ENCODE measurements around the gene KLHL33. TPM values are rescaled to one million over a fixed set of nuclear protein-coding genes. Genes with fewer than 3 reads are reported as not detected.

KLHL33 gene
- total and polyA plus RNA-seq, 2 donors (not counting 3 experiments of a cell fraction or from before 2014, with no cell fraction given): not detected

GRCh38 chr14:20384886-20385285 lies 51.1 kb downstream of the KLHL33 start:
- ChIA-PET CTCF (interaction anchor here (1.0 to 1.8 kb wide), 3 partner anchors 9 to 225 kb away, joined by 3 to 4 read pairs (median 3); no protein-coding TSS in a partner anchor), POLR2A (interaction anchor here (1.3 kb wide), 1 partner anchor 42 kb away, joined by 4 read pairs; the partner anchor contains the start of gene PARP2)
- Histone ChIP-seq H3K4me3 (replicated peaks in 1 of 3; ENCODE audit: insufficient read depth in 1 of 3, low read depth in 1 of 3, low read length in 3 of 3) (no peak overlapping the region), H3K4me1 (ENCODE audit: control insufficient read depth, extremely low read depth, insufficient read depth, low read length) (no peaks in the 10 kb centered on the region), H3K9me1 (replicated peaks; ENCODE audit: control insufficient read depth, extremely low read depth, insufficient read depth, low read length) (no peaks in the 10 kb centered on the region), H3K79me2 (ENCODE audit: control insufficient read depth, insufficient read depth, low read length) (no peaks in the 10 kb centered on the region), H4K20me1 (replicated peaks; ENCODE audit: control insufficient read depth, extremely low read depth, insufficient read depth, low read length) (no peaks in the 10 kb centered on the region), H3K27me3 (ENCODE audit: control insufficient read depth in 2 of 2, insufficient read depth in 2 of 2, low read length in 2 of 2) (no peaks in the 10 kb centered on the region), H3K9me3 (replicated peaks; ENCODE audit: control insufficient read depth, insufficient read depth, low read length) (no peaks in the 10 kb centered on the region), H3K4me2 (ENCODE audit: insufficient read depth, low read length) (no peak overlapping the region), H3K9ac (replicated peaks; ENCODE audit: extremely low read depth, insufficient read depth, low read length) (no peak overlapping the region), H3K36me3 (ENCODE audit: control insufficient read depth in 2 of 2, extremely low read depth in 1 of 2, insufficient read depth in 2 of 2, low read length in 2 of 2) (peaks cover 24 to 73% of the 10 kb centered on the region in 2 experiments), H3K27ac (ENCODE audit: insufficient read depth, low read depth, low read length) (no peak overlapping the region), H2AFZ (ENCODE audit: low read depth, low read length) (no peak overlapping the region)
- BruUV-seq (replicated peaks): no TSS peak
- FAIRE-seq (no peak), DNase-seq (ENCODE audit: low read depth, low spot score) (no peak)
- TF ChIP-seq MYC (IDR thresholded peaks at IDR 0.05; ENCODE audit: low read depth, low read length) (no peak), POLR2AphosphoS5 (IDR thresholded peaks at IDR 0.05; ENCODE audit: insufficient read depth, low read depth, low read length) (no peak), CTCF (IDR thresholded peaks at IDR 0.05; ENCODE audit: extremely low read depth in 1 of 2, insufficient read depth in 1 of 2, low read depth in 1 of 2, low read length in 2 of 2) (no peak), MAX (IDR thresholded peaks at IDR 0.05; ENCODE audit: insufficient read depth, insufficient read length) (no peak), JUN (IDR thresholded peaks at IDR 0.05; ENCODE audit: borderline replicate concordance, insufficient read depth, insufficient read length, low read depth) (no peak), FOS (IDR thresholded peaks at IDR 0.05; ENCODE audit: borderline replicate concordance, insufficient read depth, low read length) (no peak), GATA2 (IDR thresholded peaks at IDR 0.05; ENCODE audit: insufficient read depth, insufficient read length, low read depth, low read length) (no peak), EZH2 (IDR thresholded peaks at IDR 0.05; ENCODE audit: borderline replicate concordance, low read depth, low read length, severe bottlenecking) (no peak), POLR2A (IDR thresholded peaks at IDR 0.05; ENCODE audit: low read depth, low read length) (no peak)
- dilution Hi-C loops (cut with MboI; ENCODE audit: extremely low pct_ligation_motif_present, low sequenced_read_pairs) (no loop called here), intact Hi-C loops (cut with micrococcal nuclease) (no loop called here)
